GM21825 (cell line): ENCODE measurements around the gene UBAP2.
"Not testable (repeated sequence)": the region's sequence is repeated elsewhere in the genome, so short reads cannot be mapped to it uniquely, and the experiment has no call there.

Source experiments
- ATAC-seq: cut with Tn5 transposase; IDR thresholded peaks from one replicate; pipeline ENCODE4 v1.9.1; 2021; ENCODE audit warnings: mild to moderate bottlenecking, moderate library complexity; ENCODE audit not compliant: unreplicated experiment

The UBAP2 gene

DNA sequence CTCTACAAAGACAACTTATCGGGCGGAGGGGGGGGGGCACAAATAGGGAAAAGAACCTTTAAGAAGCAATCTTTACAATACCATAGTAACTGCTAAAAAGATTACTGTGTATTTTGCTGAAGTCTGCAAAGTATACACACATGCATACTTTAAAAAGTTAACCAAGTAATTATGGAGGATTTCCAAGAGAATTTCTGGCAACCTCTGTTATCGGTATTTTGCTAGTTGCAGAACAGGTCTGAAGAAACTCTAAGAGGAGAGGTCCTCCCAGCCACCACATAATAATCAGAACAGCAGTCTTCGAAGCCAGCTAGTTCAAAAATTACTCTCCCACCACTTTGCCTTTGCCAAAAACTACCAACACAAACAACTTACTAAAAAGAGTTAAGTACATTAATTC lies 56.1 kb downstream of the UBAP2 start:
- no peak for ATAC-seq

DNA sequence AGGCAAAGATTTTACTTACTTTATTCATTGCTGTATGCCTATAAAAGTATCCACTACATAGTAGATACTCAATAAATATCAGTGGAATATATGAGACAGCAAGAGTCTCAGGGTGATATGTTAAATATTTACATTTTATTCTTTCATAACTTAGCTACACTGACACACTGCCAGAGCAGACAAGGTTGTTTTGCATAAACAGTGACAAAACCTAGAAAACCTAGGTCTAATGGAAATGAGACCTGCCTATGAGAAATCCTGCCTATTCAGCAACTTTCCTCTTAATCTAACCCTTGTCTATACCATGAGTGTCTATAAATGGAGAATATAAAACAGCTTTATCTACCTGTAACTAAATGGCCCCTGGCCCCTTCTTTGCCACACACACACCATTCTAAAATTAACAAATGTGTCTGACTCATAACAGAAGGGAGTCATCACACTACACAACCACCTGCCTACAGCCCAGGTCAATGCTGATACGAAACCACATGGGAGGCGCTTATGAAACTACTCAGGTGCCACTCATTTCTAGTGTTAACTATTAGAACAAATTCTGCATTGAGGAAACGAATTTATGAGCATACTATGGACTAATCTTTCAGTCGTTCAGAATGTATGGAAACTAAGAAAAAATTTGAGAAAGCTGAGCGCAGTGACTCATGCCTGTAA lies 60.3 kb downstream of the UBAP2 start:
- ATAC-seq = peak; percentile 98

DNA sequence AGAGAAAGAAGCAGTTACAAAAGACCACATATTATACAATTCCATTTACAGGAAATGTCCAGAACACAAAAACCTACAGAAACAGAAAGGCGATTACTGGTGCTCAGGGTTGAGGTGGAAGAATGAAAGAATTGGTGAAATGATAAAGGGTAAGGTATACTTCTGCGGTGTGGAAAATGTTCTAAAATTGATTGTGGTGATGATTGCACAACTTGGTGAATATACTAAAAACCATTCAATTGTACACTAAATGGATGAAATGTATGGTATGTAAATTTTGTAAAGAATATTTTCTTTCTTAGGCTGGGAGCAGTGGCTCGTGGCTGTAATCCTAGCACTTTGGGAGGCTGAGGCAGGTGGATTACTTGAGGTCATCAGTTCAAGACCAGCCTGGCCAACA lies 72.3 kb downstream of the UBAP2 start:
- no peak for ATAC-seq

DNA sequence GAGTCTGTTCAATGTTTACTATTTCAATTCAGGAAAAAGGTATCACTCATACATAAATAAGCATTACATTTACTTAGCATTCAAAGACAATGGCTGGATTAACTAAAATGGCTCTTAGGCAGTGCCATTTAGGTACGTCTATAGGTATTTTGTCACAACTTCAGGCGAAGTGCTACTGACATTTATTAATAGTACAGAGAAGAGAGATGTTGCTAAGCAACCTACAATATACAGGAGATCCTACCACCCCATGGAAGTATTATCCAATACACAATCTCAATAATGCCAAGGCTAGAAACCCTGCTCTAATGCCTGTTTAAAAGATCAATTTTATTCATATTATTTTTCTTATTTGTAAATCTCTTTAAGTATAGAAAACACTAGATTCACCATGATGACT lies 76.0 kb downstream of the UBAP2 start:
- no peak for ATAC-seq

DNA sequence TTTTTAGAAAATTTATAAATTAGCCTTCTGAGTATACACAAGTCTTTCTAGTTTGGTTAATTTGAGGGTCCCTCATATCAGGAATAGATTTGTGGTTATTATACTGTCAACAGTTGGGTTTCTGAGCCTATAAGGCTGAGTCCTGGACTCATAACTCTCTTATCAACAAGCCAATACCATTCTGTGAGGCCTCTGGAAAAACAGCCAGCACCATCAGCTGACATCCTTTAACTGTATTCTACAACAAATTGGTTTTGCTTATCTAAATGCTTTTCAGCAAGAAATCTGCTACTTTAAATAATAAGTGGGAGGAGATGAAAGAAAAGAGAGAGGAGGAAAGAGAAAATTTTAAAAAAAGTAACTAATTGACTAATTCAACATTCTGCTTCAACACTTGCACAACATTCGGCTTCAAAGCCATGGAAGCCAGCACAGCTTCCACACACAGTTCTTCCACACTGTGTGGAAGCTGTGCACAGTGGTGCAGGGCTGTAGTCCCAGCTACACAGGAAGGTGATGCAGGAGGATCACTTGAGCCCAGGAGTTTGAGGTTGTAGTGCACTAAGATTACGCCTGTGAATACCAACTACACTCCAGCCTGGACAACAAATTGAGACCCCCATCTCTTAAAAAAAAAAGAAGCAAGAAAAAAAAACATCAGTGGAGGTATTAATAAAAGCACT lies 84.5 kb downstream of the UBAP2 start:
- no peak for ATAC-seq

DNA sequence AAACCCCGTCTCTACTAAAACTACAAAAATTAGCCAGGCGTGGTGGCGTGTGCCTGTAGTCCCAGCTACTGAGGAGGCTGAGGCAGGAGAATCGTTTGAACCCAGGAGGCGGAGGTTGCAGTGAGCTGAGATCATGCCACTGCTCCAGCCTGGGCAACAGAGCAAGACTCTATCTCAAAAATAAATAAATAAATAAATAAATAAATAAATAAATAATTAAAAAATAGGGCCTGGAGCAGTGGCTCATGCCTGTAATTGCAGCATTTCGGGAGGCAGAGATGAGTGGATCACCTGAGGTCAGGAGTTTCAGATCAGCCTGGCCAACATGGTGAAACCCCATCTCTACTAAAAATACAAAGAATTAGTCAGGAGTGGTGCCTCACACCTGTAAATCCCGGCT lies 86.2 kb downstream of the UBAP2 start:
- not testable (repeated sequence) for ATAC-seq

DNA sequence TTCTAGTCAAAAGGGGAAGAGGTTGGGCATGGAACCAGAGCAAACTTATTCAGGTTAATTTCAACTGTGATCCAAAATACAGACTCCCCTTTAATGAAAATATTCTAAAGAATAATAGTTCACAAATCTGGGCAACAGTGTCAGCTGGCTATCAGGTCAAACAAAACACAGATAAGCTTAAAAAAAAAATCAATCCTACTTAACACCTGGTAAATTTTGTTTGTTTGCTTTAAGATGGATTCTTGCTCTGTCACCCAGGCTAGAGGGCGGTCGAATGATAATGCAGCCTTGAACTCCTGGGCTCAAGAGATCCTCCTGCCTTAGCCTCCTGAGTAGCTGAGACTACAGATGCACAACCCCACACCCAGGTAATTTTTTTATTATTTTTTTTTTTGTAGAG lies 89.0 kb downstream of the UBAP2 start:
- no peak for ATAC-seq

DNA sequence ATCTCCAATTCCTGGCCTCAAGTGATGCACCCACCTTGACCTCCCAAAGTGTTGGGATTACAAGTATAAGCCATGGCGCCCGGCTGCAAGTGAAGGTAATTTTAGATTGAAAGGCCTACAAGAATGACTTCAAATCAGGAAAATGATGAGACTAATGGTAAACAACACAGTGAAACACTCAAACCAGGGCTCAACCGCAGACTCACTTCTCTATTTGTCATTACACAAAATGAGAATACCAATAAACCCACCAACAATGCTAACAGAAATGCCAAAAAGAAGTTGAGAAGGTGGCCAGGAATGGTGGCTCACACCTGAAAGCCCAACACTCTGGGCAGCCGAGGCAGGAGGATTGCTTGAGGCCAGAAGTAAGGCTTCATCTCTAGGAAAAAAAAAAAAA lies 92.1 kb downstream of the UBAP2 start:
- ATAC-seq = no peak

DNA sequence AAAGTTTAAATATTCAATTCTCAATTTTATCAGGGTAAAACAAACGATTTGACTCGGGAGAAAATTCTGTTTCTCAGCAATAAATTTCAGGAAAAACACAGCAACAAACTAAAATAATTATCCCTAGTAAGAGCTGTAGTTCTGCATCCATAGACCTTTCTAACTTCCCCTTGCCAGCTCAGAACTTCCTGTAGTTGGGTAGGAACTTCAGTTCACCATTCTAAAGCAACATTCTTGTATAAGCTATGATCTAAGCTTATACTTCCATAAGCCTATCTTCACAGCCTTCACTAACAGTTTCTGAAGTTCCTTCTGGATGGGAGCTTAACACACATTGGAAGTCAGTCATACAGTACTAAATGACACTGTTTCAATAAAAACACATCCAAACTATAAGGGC lies 96.6 kb downstream of the UBAP2 start:
- no peak for ATAC-seq

DNA sequence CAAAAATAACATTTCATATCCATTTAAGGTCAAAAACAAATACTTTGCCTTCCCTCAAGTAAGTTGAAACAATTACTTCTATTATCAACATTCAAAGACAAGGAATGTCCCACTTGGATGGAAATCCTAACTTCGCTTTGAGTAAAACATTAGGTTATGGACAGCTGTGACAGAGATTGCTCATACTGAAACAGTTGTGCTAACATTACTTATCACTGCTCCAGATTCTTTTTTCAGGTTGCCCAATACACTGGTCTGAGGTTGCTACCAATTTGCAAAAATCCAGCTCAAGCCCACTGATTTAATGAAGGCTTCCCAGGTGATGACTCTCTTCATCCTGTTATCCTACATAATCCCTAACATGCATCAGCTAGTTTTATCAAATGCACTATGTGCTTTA lies 98.3 kb downstream of the UBAP2 start:
- ATAC-seq = no peak

DNA sequence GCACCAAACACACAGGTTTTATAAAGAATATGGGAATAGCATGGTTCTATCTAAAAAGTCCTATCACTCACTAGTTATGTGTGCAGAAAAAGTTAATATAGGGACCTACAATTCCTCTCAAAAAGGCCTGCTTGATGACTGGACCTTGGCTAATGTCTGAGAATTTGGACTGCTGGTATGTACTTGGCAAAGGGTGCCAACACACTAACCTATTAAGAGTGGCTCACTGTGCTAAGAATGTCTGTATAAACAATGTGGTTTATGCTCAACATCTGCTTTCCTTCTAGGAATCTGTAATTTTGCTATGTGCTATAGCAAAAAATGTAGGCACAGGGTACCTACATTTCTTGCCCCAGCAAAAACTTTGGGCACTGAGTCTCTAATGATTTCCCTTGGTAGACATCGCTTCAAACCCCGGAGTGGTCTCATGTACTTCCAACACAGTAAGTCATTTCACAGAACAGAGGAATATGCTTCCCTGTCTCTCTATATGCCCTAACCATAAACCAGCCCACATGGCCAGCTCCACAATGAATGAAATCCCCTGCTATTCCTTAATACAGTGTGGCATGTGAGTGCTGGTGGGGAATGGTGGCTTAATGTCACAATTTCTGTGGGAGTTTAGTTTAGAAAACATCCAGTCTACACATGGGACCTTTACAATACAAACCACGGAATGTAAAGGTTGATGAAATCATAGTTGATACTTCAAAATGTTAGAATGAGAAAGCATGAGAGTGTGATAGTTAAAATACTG lies 101.7 kb downstream of the UBAP2 start:
- ATAC-seq = no peak

DNA sequence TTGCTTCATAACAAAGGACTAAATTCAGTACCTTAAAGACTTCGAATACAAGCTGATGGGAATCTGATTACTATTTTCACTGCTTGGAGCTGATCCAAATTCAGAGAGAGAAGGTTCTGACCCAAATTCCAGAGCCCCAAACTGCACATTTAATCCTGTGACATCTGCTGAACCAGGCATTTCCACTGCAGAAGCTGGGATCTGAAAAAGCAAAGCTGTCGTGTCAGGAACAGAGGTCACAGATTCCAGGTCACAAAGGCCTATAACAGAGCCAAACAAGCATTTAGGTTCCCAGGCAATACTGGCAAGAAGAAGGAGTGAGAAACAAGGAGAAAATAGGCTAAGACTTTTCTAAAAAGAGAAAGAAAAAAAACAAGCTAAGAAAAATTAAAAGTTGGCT lies 105.3 kb downstream of the UBAP2 start:
- ATAC-seq = no peak

DNA sequence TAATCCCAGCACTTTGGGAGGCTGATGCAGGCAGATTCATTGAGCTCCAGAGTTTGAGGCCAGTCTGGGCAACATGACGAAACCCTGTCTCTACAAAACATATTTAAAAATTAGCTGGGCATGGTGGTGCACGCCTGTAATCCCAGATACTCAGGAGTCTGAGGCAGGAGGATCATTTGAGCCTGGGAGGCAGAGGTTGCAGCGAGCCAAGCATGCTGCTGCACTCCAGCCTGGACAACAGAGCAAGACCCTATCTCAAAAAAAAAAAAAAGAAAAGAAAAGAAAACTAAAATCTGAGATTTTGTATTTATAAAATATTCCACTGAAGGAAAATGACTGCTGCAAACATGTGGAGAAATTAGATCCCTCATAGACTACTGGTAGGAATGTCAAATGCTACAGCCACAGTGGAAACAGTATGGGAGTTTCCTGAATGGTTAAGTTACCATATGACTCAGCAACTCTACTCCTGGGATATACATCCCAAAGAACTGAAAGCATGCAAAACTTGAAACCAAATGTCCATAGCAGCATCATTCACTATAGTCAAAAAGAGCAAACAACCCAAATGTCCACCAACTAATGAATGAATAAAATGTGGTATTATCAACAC lies 106.1 kb downstream of the UBAP2 start:
- no peak for ATAC-seq

DNA sequence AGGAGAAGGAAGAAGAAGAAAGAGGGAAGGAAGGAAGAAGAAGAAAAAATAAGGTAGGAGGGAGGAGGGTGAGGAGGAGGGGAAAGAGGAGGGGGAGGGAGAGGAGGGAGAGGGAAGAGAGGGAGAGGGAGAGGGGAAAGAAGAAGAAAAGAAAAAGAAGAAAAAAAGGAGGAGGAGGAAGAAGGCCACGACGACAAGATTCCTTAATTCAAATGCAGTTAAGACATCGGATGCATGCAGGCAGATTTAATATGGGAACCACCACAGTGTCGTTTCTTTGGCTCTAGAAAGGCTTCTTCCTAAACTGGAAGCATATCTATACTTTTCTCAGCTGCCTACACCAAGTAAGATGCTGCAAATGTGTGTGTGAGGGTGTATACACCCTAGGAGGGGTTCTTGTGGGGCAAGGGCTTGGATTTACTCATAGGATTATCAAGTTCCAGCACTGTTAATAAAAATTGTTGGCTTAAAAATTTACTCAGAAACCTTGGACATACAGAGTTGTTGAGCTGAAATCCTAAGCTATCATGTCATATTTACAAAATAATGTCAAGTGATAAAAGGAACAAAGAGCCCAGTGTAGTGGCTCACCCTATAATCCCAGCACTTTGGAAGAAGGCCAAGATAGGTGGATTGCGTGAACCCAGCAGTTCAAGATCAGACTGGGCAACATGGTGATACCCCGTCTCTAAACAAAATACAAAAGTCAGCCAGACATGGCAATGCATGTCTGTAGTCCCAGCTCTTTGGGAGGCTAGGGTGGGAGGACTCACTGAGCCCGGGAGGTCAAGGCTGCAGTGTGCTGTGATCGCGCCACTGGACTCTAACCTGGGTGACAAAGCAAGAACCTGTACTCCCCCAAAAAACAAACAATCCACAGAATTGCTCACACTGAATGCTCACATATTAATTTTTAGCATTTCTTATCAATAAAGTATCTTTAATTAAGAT lies 108.5 kb downstream of the UBAP2 start:
- no peak for ATAC-seq

DNA sequence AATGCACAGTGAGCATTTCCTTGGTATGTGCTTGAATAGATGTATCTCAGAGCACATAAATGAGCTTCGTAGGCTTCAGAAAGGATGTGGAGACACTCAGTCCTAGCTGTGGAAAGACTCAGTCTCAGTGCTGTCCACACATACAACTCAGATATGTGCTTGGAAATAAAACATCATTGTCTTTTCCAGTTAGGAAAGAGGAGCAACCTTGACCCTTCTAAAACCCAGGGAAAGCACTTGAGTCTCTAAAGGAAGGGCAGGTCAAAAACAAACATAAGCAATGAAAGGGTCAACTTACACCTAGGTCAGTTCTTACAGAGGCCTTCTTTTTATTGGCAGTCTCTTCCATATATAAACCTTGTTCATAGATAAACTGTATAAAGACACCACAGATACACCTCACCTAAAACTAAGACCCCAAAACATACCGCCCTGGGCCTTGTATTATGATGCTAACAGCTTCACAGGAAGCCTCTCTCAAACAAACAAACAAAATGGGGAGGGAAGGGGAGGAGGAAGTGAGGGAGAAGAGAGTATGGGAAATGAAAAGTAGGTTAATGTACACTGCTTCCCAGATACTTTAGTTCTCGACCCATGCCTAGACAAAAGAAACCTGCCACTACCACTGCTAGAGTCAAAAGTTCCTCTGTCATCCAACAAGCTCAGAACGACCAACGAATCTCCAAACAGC lies 114.4 kb downstream of the UBAP2 start:
- no peak for ATAC-seq

DNA sequence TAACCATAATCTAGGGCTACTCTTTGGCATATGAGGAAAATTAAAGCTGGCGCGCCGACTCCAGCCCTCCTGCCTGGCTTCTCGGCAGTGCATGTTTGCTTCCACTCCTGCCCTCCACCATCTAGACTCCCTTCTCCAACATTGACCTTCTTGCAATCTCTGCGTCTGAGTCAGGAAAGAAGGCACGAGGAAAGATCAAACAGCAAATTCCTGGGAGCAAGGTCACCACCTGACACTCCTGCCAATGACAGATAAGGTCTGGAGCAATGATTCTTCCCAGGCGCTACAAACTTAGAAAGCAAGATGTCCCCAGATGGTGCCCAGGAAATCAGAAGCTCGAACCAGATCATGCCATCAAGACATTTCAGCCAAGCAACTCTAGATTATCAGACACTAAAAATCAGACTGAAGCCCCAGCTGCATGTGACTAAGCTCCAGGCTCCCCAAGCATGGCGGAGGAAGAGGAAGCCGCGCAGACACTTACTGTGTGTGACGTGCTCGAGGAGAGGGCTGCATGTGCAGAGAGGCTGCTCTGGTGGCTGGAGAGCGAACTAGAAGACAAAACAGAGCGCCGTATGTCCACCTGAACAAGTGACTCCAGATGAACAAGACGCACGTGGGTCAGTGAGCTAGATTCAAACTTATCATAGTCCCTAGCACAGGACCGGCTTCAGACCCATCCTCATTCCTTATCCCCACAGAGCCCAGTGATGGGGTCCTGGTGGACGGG lies 116.4 kb downstream of the UBAP2 start:
- ATAC-seq = no peak

DNA sequence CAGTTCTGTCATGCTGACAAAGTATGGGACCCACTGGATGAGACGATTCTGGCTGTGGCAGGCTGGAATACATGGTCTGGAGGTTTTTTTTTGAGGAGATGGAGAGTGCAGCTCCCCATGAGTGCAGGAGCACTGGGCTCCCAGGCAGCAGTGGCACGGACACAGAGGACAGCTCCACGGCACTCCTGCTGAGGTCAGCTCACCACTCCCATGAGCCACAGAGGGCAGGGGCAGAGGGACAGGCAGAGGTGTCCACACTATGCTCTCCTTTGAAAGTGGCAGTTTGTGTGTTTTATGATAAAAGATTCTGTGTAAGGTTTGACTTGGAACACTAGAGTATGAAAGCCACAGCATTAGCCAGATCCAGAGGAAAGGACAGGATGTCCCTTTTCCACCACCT lies 117.4 kb downstream of the UBAP2 start:
- no peak for ATAC-seq

DNA sequence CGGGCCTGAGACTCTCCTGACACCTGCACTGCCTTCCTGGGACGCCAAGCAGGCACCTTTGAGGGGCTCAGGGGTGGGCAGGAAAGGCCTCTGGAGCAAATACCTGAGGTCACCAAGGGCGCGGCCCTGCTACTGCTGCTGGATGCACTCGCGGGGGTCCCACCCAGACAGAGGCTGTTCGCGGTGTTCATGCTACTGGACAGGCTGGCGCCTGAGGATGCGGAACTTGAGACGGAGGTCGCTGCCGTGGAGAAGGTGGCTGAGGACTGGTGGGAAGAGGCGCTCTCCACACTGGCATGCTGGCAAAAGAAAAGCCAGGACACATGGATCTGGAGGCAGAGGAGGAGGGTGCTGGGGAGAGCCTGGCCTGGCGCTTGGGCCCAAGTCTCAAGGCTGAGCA lies 121.0 kb downstream of the UBAP2 start:
- no peak for ATAC-seq

DNA sequence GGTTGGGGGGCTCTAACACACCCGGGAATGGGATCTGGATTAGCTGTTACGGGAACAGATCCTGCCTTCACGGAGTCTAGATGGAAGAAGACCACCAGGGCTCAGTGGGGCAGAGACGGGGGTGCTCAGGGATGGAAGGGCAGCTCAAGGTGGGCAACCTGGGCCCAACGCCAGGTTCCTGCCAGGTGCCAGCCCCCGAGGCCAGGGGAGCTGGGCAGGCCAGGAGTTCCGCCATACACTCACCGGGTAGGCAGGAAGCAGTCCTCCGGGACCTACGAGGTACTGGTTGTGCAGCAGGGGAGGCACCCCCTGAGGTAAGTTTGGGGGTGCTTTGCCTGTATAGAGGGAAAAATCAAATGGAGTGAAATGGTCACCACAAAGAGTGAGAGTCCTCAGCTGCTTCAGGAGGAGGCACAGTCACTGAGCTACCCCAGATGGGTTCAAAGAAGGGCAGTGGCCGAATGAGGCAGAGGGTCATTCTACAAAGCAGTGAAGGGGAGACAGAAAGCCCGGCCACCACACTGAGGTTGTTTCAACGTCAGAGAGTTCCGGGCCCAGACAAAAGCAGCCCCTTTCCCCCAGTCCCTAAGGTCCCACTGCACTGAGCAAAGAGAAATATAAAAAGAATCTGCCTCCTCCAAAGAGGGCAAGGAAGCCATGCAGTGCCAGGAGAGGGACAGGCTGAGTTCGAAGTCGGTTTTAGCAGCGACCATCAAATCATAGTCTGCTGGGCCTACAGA lies 121.8 kb downstream of the UBAP2 start:
- no peak for ATAC-seq
